CMK (cell line): ENCODE measurements around the gene TCF23.
"Not testable (repeated sequence)": the region's sequence is repeated elsewhere in the genome, so short reads cannot be mapped to it uniquely, and the experiment has no call there.

ENCODE experiments used
- DNase-seq: peaks from one replicate; pipeline ENCODE4 v3.0.0-alpha.2; 2010; ENCODE audit warnings: low read depth

Gene TCF23

GRCh38 chr2:27191070-27191829 is 42.4 kb downstream of the TCF23 start:
- DNase-seq: no peak

GRCh38 chr2:27194538-27195354 is 45.9 kb downstream of the TCF23 start:
- DNase-seq: no peak

GRCh38 chr2:27195799-27196198 is 47.0 kb downstream of the TCF23 start:
- not testable (repeated sequence) for DNase-seq

GRCh38 chr2:27198068-27198467 is 49.3 kb downstream of the TCF23 start:
- DNase-seq: not testable (repeated sequence)

GRCh38 chr2:27198627-27199026 is 49.8 kb downstream of the TCF23 start:
- no peak for DNase-seq

- no peak for DNase-seq
Observed at GRCh38 chr2:27199241-27199640, 50.4 kb downstream of the TCF23 start.

- DNase-seq: no peak
Observed at GRCh38 chr2:27201675-27202074, 52.9 kb downstream of the TCF23 start.

- no peak for DNase-seq
Observed at GRCh38 chr2:27202854-27203253, 54.0 kb downstream of the TCF23 start.

GRCh38 chr2:27203741-27204140 is 54.9 kb downstream of the TCF23 start:
- DNase-seq: no peak

- DNase-seq: no peak
Observed at GRCh38 chr2:27204566-27204965, 55.8 kb downstream of the TCF23 start.

GRCh38 chr2:27205206-27205605 is 56.4 kb downstream of the TCF23 start:
- DNase-seq: no peak

GRCh38 chr2:27206346-27206745 is 57.5 kb downstream of the TCF23 start:
- no peak for DNase-seq
